Measurements from ENCODE around the gene CCM2L.

The CCM2L gene

GRCh38 chr20:31996996-31997395, 13.2 kb upstream of the CCM2L start:
- no peak overlapping the region for H3K27ac Mint-ChIP-seq
- peaks cover 19% of the 10 kb centered on the region for H3K36me3 Mint-ChIP-seq (ENCODE audit: low read depth)
- no peak for TF ChIP-seq CTCF (IDR thresholded peaks at IDR 0.05)
- peaks cover 8% of the 10 kb centered on the region for H3K4me1 Mint-ChIP-seq
- no peaks in the 10 kb centered on the region for H3K9me3 Mint-ChIP-seq
- DNase-seq: no peak
- H3K27me3 Mint-ChIP-seq (ENCODE audit: low read depth, poor library complexity): peaks cover 55% of the 10 kb centered on the region
- no peak overlapping the region for H3K4me3 Mint-ChIP-seq

DNA sequence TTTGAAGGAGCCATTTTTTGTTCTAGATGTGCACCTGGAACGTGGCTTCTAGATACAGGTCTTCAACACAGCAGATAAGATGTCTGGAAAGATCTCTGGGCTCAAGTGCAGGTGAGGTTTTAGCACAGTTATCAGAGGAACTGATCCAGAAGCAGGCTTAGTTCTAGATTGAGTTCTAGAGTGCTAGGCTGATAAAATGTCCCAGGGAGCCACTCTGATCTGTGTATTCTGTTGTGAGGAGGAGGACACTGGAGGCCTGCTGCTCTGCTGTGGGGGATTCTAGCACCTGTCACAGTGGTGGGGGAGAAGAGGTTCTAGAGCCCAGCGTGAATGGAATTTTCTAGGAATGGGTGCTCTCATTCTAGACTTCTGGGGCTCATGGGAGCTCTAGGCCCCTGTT, 12.0 kb upstream of the CCM2L start:
- peaks cover 10% of the 10 kb centered on the region for H3K4me1 Mint-ChIP-seq
- no peak overlapping the region for H3K27ac Mint-ChIP-seq
- TF ChIP-seq CTCF (IDR thresholded peaks at IDR 0.05): no peak
- no peaks in the 10 kb centered on the region for H3K9me3 Mint-ChIP-seq
- no peak overlapping the region for H3K4me3 Mint-ChIP-seq
- H3K36me3 Mint-ChIP-seq (ENCODE audit: low read depth): peaks cover 19% of the 10 kb centered on the region
- no peak for DNase-seq
- H3K27me3 Mint-ChIP-seq (ENCODE audit: low read depth, poor library complexity): peaks cover 44% of the 10 kb centered on the region

DNA sequence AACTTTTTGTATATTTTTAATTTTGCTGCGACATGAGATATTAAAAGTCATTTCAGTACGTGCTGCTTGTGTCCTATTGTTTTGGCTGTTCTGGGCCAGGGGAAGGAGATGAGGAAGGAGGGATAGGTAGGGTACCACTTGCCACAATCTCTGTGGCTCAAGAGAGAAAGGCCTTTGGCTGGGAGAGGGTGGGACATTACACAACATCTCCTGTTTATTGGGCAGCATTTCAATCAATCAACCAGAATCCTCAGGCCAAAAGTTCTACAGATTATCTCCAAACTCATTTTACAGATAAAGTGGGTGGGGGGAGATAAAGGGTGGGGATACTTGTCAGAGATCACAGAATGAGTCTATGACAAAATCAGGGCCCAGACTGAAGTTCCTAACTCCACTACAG, 6.9 kb upstream of the CCM2L start:
- no peak for TF ChIP-seq CTCF (IDR thresholded peaks at IDR 0.05)
- Mint-ChIP-seq H3K9me3 (no peaks in the 10 kb centered on the region), H3K36me3 (ENCODE audit: low read depth) (peaks cover 1% of the 10 kb centered on the region), H3K4me1 (peaks cover 23% of the 10 kb centered on the region), H3K4me3 (no peak overlapping the region), H3K27me3 (ENCODE audit: low read depth, poor library complexity) (peaks cover 10% of the 10 kb centered on the region), H3K27ac (no peak overlapping the region)
- no peak for DNase-seq

GRCh38 chr20:32004963-32005362, 5.3 kb upstream of the CCM2L start:
- no peak for DNase-seq
- Mint-ChIP-seq H3K27me3 (ENCODE audit: low read depth, poor library complexity) (peaks cover 10% of the 10 kb centered on the region), H3K4me3 (no peak overlapping the region), H3K9me3 (no peaks in the 10 kb centered on the region), H3K27ac (no peak overlapping the region), H3K36me3 (ENCODE audit: low read depth) (no peaks in the 10 kb centered on the region), H3K4me1 (peaks cover 30% of the 10 kb centered on the region)
- no peak for TF ChIP-seq CTCF (IDR thresholded peaks at IDR 0.05)

DNA sequence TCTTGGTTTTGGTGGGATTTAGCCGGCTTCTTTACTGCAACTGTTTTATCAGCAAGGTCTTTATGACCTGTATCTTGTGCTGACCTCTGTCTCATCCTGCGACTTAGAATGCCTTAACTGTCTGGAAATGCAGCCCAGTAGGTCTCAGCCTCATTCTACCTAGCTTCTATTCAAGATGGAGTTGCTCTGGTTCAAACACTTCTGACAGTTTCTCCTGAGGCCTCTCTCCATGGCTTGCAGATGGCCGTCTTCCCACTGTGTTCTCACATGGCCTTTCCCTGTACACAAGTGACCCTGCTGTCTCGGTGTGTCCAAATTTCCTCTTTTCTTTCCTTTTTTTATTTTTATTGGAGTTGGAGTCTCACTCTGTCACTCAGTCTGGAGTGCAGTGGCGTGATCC, 4.2 kb upstream of the CCM2L start:
- Mint-ChIP-seq H3K36me3 (ENCODE audit: low read depth) (no peaks in the 10 kb centered on the region), H3K27ac (no peak overlapping the region), H3K4me3 (no peak overlapping the region), H3K27me3 (ENCODE audit: low read depth, poor library complexity) (peaks cover 6% of the 10 kb centered on the region), H3K4me1 (peaks cover 41% of the 10 kb centered on the region), H3K9me3 (no peaks in the 10 kb centered on the region)
- DNase-seq: no peak
- TF ChIP-seq CTCF (IDR thresholded peaks at IDR 0.05): no peak

DNA sequence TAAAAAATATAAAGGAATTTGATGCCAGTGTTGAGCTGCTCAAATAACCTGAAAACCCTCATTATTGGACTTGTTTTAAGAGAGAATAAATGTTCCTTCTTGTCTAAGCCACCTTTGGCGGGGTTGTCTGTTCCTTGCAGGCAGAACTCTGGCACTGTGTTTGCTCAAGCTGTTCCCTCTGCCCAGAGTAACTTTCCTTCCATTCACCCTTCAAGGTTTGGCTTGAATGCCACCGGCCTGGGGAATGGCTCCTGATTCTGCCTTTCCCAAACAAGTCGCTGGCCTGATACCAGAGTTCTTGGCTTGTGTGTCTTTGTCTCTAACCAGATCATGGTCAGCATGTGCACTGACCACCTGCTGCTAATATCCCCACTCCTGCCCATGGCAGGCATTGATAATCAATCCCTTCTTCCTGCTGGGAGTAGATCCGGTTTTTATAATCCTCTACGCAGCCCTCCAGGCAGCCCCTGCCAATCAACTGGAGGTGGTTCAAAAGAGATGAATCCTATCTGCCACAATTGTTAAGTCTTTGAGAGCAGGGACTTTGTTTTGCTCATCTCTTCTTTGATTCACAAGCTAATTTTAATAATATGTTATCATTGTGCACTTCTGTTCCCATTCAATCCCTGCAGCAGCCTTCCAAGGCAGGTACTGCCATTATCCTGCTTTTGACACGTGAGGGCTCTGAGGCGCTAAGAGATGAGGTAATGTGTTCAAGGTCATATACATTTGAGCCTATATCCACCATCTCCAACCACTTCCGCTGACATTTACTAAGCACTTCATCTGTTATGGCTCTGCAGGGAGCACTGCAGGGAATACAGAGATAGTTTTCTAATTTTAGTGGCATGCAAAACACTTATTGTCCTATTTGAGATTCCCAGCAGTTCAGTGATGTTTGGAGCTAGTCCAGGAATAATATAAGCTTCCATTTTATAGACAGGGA, 3.1 kb upstream of the CCM2L start:
- H3K9me3 Mint-ChIP-seq: no peaks in the 10 kb centered on the region
- no peaks in the 10 kb centered on the region for H3K36me3 Mint-ChIP-seq (ENCODE audit: low read depth)
- H3K27ac Mint-ChIP-seq: no peak overlapping the region
- no peak overlapping the region for H3K4me3 Mint-ChIP-seq
- no peak for DNase-seq
- peaks cover 6% of the 10 kb centered on the region for H3K27me3 Mint-ChIP-seq (ENCODE audit: low read depth, poor library complexity)
- H3K4me1 Mint-ChIP-seq: peaks cover 41% of the 10 kb centered on the region
- TF ChIP-seq CTCF (IDR thresholded peaks at IDR 0.05): no peak
